ENCODE data around the gene CAPN2. TPM values are rescaled to one million over a fixed set of nuclear protein-coding genes. Genes with fewer than 3 reads are reported as not detected.

Gene CAPN2
- total RNA-seq, 1 donor from 2014 or later: 62.6 TPM

DNA sequence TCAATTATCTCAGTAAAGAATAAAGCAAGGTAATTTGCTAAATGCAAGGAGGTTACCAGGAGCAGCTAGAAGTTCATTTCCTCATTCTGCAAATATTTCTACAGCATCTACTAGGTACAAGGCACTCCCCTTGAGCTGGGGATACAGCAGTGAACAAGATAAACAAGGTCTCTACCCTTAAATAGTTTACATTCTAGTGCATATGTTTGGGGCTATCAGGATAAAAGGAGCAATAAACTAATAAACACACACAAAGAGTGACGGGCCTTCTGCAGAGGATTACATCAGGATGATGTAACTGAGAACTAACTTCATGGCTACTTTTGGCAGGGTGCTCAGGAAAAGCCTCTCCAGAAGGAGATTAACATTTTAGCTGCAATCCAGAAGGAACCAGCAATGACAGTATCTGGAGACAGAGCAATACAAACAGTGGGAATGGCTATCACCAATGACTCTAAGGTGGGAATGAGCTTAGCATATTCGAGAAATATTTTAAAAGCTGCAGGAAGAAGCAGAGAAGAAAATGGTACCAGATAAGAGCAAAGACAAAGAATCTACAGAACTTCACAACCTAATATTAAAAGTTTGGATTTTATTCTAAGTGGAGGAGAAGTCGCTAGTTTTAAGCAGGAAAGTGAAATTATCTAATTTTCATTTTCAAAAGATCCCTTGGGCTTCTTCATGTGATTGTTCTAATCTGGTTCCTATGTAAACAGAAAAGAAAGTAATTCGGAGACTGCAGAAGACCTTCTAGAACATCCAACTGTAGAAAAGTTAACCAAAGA is 107.6 kb downstream of the CAPN2 start:
- ChIA-PET CTCF (interaction anchor here (1.3 kb wide), 1 partner anchor 8 kb away, joined by 3 read pairs; no protein-coding TSS in a partner anchor), POLR2A (no interaction called here)
- peaks cover 41% of the 10 kb centered on the region for H3K36me3 Mint-ChIP-seq (ENCODE audit: low read depth)
- no peaks in the 10 kb centered on the region for H3K9me3 Mint-ChIP-seq
- ATAC-seq (ENCODE audit: low read depth) (no peak), DNase-seq (no peak)
- H3K4me3 Mint-ChIP-seq: no peak overlapping the region
- no peaks in the 10 kb centered on the region for H3K27me3 Mint-ChIP-seq
- no peak overlapping the region for H3K27ac Mint-ChIP-seq
- intact Hi-C loops (cut with micrococcal nuclease): no loop called here
- H3K4me1 Mint-ChIP-seq: peaks cover 27% of the 10 kb centered on the region
- TF ChIP-seq, protein P1, sequence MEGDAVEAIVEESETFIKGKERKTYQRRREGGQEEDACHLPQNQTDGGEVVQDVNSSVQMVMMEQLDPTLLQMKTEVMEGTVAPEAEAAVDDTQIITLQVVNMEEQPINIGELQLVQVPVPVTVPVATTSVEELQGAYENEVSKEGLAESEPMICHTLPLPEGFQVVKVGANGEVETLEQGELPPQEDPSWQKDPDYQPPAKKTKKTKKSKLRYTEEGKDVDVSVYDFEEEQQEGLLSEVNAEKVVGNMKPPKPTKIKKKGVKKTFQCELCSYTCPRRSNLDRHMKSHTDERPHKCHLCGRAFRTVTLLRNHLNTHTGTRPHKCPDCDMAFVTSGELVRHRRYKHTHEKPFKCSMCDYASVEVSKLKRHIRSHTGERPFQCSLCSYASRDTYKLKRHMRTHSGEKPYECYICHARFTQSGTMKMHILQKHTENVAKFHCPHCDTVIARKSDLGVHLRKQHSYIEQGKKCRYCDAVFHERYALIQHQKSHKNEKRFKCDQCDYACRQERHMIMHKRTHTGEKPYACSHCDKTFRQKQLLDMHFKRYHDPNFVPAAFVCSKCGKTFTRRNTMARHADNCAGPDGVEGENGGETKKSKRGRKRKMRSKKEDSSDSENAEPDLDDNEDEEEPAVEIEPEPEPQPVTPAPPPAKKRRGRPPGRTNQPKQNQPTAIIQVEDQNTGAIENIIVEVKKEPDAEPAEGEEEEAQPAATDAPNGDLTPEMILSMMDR (IDR thresholded peaks at IDR 0.05): no peak

DNA sequence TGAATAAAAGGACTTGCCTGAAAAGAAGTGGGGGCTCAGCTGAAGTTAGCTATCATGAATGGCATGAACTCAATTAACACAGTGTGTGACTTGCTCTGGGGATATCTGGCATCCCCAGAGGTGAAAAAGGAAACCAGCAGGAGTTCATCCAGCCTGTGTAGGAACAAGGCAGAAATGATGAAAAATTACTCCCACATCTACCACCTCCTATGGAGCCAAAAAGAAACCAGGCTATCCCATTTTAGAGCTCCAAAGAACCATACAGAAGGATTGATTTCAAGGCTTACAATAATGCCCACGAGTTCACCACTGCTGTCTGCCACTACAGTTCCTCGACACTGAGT is 108.1 kb downstream of the CAPN2 start:
- Mint-ChIP-seq H3K27me3 (no peaks in the 10 kb centered on the region), H3K27ac (no peak overlapping the region), H3K4me1 (peaks cover 33% of the 10 kb centered on the region), H3K9me3 (no peaks in the 10 kb centered on the region), H3K36me3 (ENCODE audit: low read depth) (peaks cover 37% of the 10 kb centered on the region), H3K4me3 (no peak overlapping the region)
- ChIA-PET POLR2A (no interaction called here), CTCF (interaction anchor here (1.3 kb wide), 1 partner anchor 9 kb away, joined by 3 read pairs; no protein-coding TSS in a partner anchor)
- TF ChIP-seq, protein P1 (IDR thresholded peaks at IDR 0.05): no peak
- ATAC-seq (ENCODE audit: low read depth) (no peak), DNase-seq (no peak)
- intact Hi-C loops (cut with micrococcal nuclease): no loop called here

DNA sequence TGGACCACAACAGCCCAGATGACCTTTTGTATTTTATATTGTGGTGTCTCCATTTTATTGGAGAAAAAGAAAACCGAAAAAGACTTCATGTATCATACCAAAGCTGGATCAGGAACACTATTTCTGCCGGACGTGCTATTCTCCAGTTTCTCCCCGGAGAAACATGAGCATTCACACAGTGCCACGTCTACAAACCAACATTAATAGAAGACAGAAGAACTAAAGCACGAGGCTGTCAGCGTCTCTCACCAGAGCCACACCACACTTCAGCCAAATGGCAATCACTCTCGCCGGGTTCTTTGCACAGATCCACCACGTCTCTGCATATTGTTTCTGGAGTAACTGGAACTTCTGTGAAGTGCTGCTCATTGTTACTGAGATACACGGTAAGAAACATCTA is 108.6 kb downstream of the CAPN2 start:
- no peak overlapping the region for H3K27ac Mint-ChIP-seq
- POLR2A ChIA-PET: no interaction called here
- H3K4me3 Mint-ChIP-seq: no peak overlapping the region
- ATAC-seq (ENCODE audit: low read depth) (no peak), DNase-seq (no peak)
- CTCF ChIA-PET: interaction anchor here (1.3 kb wide), 1 partner anchor 9 kb away, joined by 3 read pairs; no protein-coding TSS in a partner anchor
- TF ChIP-seq, protein P1 (IDR thresholded peaks at IDR 0.05): no peak
- no peaks in the 10 kb centered on the region for H3K27me3 Mint-ChIP-seq
- H3K9me3 Mint-ChIP-seq: no peaks in the 10 kb centered on the region
- intact Hi-C loops (cut with micrococcal nuclease): no loop called here
- peaks cover 38% of the 10 kb centered on the region for H3K4me1 Mint-ChIP-seq
- peaks cover 34% of the 10 kb centered on the region for H3K36me3 Mint-ChIP-seq (ENCODE audit: low read depth)

DNA sequence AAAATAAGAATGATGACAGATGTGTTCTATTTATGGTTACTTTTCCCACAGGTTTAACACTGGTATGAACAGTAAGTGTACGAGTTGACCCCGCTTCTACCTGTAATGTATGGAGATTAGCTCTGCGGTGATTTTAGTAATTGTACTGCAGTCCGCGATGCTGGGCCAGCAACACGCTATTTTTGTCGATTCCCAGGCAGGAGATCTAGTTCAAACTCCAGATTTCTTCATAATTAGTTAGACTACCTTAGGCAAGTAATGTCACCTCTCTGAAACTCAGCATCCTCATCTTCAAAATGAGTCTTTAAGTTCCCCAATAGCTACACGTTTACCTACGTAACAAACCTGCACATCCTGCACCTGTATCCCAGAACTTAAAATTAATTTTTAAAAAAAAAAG is 111.9 kb downstream of the CAPN2 start:
- H3K36me3 Mint-ChIP-seq (ENCODE audit: low read depth): peaks cover 27% of the 10 kb centered on the region
- H3K27ac Mint-ChIP-seq: no peak overlapping the region
- no peaks in the 10 kb centered on the region for H3K27me3 Mint-ChIP-seq
- TF ChIP-seq, protein P1 (IDR thresholded peaks at IDR 0.05): no peak
- intact Hi-C loops (cut with micrococcal nuclease): no loop called here
- ATAC-seq (ENCODE audit: low read depth): no peak
- no peak for DNase-seq
- ChIA-PET POLR2A (interaction anchor here (2.4 kb wide), 1 partner anchor 21 kb away, joined by 7 read pairs; the partner anchor contains the start of gene TP53BP2), CTCF (interaction anchor here (1.0 to 1.4 kb wide), 3 partner anchors 13 to 75 kb away, joined by 3 to 7 read pairs (median 4); partner anchors contain the start of gene TP53BP2)
- peaks cover 53% of the 10 kb centered on the region for H3K4me1 Mint-ChIP-seq
- H3K4me3 Mint-ChIP-seq: no peak overlapping the region
- peaks cover 3% of the 10 kb centered on the region for H3K9me3 Mint-ChIP-seq

DNA sequence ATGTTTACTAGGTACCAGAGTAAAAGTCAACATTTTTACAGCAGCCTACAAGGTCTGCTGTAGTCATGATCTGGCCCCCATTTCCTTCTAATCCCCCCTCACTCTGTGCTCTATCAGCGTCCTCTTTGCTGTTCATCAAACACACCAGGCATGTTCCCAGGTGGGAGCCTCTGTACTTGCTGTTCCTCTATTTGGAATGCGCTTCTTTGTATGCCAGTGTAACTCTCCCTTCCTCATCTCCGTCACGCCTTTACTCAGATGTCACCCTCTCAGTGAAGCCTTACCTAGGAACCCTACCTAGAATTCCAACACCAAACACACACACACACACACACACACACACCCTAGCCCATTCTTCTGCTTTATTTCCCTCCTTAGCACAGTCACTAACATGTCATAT is 112.4 kb downstream of the CAPN2 start:
- DNase-seq (no peak), ATAC-seq (ENCODE audit: low read depth) (no peak)
- TF ChIP-seq, protein P1 (IDR thresholded peaks at IDR 0.05): no peak
- no peak overlapping the region for H3K4me3 Mint-ChIP-seq
- H3K27me3 Mint-ChIP-seq: no peaks in the 10 kb centered on the region
- POLR2A ChIA-PET: interaction anchor here (0.8 to 2.4 kb wide), 2 partner anchors 21 to 488 kb away, joined by 3 to 7 read pairs; partner anchors contain the start of gene TP53BP2
- H3K27ac Mint-ChIP-seq: no peak overlapping the region
- peaks cover 55% of the 10 kb centered on the region for H3K4me1 Mint-ChIP-seq
- CTCF ChIA-PET: interaction anchor here (1.0 to 1.4 kb wide), 3 partner anchors 13 to 75 kb away, joined by 3 to 7 read pairs (median 4); partner anchors contain the start of gene TP53BP2
- peaks cover 23% of the 10 kb centered on the region for H3K36me3 Mint-ChIP-seq (ENCODE audit: low read depth)
- peaks cover 3% of the 10 kb centered on the region for H3K9me3 Mint-ChIP-seq
- intact Hi-C loops (cut with micrococcal nuclease): no loop called here
